HepG2 (cell line): Measurements from ENCODE around the gene MAP3K20. TPM values are rescaled to one million over a fixed set of nuclear protein-coding genes. Genes with fewer than 3 reads are reported as not detected.

ENCODE experiments used
- ETV5 ChIP-seq: IDR thresholded peaks from 2 replicates; pipeline ENCODE4 v1.6.1; 2018; ENCODE audit warnings: missing biosample characterization, missing genetic modification reagents, inconsistent platforms, borderline replicate concordance
- GATAD1 ChIP-seq: IDR thresholded peaks from 2 replicates; pipeline ENCODE4 v1.6.1; 2016; ENCODE audit warnings: missing genetic modification reagents, missing compliant biosample characterization
- LCORL ChIP-seq, 2 experiments: fragments of 450-650 bp in 1 of 2; sonication (generic) in 1 of 2; formaldehyde crosslinking in 1 of 2; IDR thresholded peaks; 2 replicates each; pipeline versions ENCODE4 v1.5.0 to v1.6.1; 2017 to 2020; ENCODE audit warnings: antibody characterized with exemption in 1 of 2, missing genetic modification reagents in 1 of 2
- PAX8 ChIP-seq: sonication (generic); formaldehyde crosslinking; IDR thresholded peaks from 2 replicates; pipeline ENCODE4 v1.8.0; 2022; ENCODE audit warnings: mild to moderate bottlenecking, missing genetic modification reagents, borderline replicate concordance
- RAD51 ChIP-seq: fragments of 450-650 bp; IDR thresholded peaks from 2 replicates; pipeline ENCODE4 v1.6.1; 2016; ENCODE audit warnings: borderline replicate concordance
- RARG ChIP-seq: sonication (generic); formaldehyde crosslinking; IDR thresholded peaks from 2 replicates; pipeline ENCODE4 v1.4.0; 2020; ENCODE audit warnings: low read depth, mild to moderate bottlenecking, missing genetic modification reagents
- REPIN1 ChIP-seq: sonication (generic); formaldehyde crosslinking; IDR thresholded peaks from 2 replicates; pipeline ENCODE4 v1.8.0; 2022; ENCODE audit warnings: missing genetic modification reagents, low read depth, mild to moderate bottlenecking, borderline replicate concordance
- THAP11 ChIP-seq: IDR thresholded peaks from 2 replicates; pipeline ENCODE4 v1.6.1; 2016; ENCODE audit warnings: missing biosample characterization, missing genetic modification reagents
- ZBTB38 ChIP-seq: sonication (generic); formaldehyde crosslinking; IDR thresholded peaks from 2 replicates; pipeline ENCODE4 v1.5.1; 2020; ENCODE audit warnings: mild to moderate bottlenecking, missing genetic modification reagents
- ZBTB7A ChIP-seq: sonication (generic); formaldehyde crosslinking; IDR thresholded peaks from 2 replicates; pipeline ENCODE4 v1.8.0; 2022; ENCODE audit warnings: mild to moderate bottlenecking, missing genetic modification reagents
- ZNF101 ChIP-seq: sonication (generic); formaldehyde crosslinking; IDR thresholded peaks from 2 replicates; pipeline ENCODE4 v1.4.0; 2020; ENCODE audit warnings: mild to moderate bottlenecking, low read depth, missing genetic modification reagents, borderline replicate concordance
- ZNF597 ChIP-seq: sonication (generic); formaldehyde crosslinking; IDR thresholded peaks from 2 replicates; pipeline ENCODE4 v1.5.0; 2020; ENCODE audit warnings: missing genetic modification reagents
- ZNF598 ChIP-seq: sonication (generic); formaldehyde crosslinking; IDR thresholded peaks from 2 replicates; pipeline ENCODE4 v1.5.1; 2020; ENCODE audit warnings: mild to moderate bottlenecking, missing genetic modification reagents, borderline replicate concordance
- polyA plus RNA-seq, 8 experiments: library from polyadenylated mRNA; depleted of rRNA in 3 of 8; stranded (reverse) in 7 of 8; unstranded in 1 of 8; fragments of >200 nt; fragmentation: Illumina TruSeq in 4 of 8; extraction: Trizol in 4 of 8; gene quantifications; 2 replicates each; pipeline versions ENCODE4 v1.2.1 to v1.2.3, GENCODE V29; 2011 to 2016; ENCODE audit warnings: low read depth in 4 of 8, missing spikeins in 1 of 8, mixed read lengths in 1 of 8; ENCODE audit not compliant: insufficient read depth in 1 of 8
- total RNA-seq, 5 experiments: library from RNA; depleted of rRNA; stranded (reverse); fragments of >200 nt; fragmentation: Illumina TruSeq; extraction: Trizol; gene quantifications; 2 replicates each; pipeline ENCODE4 v1.2.3, GENCODE V29; 2016; ENCODE audit warnings: low read depth in 1 of 5
- TF ChIP-seq, protein P1 (sequence below): conservative IDR thresholded peaks from 2 replicates; pipeline ENCODE4 v1.6.1; 2018; ENCODE audit warnings: missing genetic modification reagents
- TF ChIP-seq, protein P2 (sequence below): IDR thresholded peaks from 2 replicates; pipeline ENCODE4 v1.6.1; 2016

MAP3K20 gene
- total and polyA plus RNA-seq, 2 of the 13 experiments (the other 11 are each of a cell fraction or from before 2014, with no cell fraction given): 5.2 to 13.5 TPM

- TF ChIP-seq ZBTB7A (CRISPR knock-in tag) (0 out of 2 replicates have a peak, but pooled peaks have one; percentile 10), GATAD1 (CRISPR knock-in tag) (0 out of 2 replicates have a peak, but pooled peaks have one; percentile 9), ETV5 (no peak), RAD51 (no peak), ZNF598 (CRISPR knock-in tag) (0 out of 2 replicates have a peak, but pooled peaks have one; percentile 48), ZNF101 (CRISPR knock-in tag) (0 out of 2 replicates have a peak, but pooled peaks have one; percentile 59), REPIN1 (CRISPR knock-in tag) (no peak), RARG (CRISPR knock-in tag) (no peak), THAP11 (0 out of 2 replicates have a peak, but pooled peaks have one; percentile 11), ZBTB38 (no peak), ZNF597 (CRISPR knock-in tag) (no peak), PAX8 (CRISPR knock-in tag) (no peak), LCORL (IDR thresholded peaks at IDR 0.05) (no peak), LCORL (CRISPR knock-in tag; IDR thresholded peaks at IDR 0.05) (peak; percentile 54)
- TF ChIP-seq, protein P1, sequence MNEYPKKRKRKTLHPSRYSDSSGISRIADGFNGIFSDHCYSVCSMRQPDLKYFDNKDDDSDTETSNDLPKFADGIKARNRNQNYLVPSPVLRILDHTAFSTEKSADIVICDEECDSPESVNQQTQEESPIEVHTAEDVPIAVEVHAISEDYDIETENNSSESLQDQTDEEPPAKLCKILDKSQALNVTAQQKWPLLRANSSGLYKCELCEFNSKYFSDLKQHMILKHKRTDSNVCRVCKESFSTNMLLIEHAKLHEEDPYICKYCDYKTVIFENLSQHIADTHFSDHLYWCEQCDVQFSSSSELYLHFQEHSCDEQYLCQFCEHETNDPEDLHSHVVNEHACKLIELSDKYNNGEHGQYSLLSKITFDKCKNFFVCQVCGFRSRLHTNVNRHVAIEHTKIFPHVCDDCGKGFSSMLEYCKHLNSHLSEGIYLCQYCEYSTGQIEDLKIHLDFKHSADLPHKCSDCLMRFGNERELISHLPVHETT: 0 out of 2 replicates have a peak, but pooled peaks have one; percentile 14
- TF ChIP-seq, protein P2, sequence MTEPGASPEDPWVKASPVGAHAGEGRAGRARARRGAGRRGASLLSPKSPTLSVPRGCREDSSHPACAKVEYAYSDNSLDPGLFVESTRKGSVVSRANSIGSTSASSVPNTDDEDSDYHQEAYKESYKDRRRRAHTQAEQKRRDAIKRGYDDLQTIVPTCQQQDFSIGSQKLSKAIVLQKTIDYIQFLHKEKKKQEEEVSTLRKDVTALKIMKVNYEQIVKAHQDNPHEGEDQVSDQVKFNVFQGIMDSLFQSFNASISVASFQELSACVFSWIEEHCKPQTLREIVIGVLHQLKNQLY (CRISPR knock-in tag): no peak
These were observed 1.1 kb downstream of the MAP3K20 start (continued) for GRCh38 chr2:173076581-173077345.
